ENCODE measurements around the gene SURF6.

The SURF6 gene

DNA sequence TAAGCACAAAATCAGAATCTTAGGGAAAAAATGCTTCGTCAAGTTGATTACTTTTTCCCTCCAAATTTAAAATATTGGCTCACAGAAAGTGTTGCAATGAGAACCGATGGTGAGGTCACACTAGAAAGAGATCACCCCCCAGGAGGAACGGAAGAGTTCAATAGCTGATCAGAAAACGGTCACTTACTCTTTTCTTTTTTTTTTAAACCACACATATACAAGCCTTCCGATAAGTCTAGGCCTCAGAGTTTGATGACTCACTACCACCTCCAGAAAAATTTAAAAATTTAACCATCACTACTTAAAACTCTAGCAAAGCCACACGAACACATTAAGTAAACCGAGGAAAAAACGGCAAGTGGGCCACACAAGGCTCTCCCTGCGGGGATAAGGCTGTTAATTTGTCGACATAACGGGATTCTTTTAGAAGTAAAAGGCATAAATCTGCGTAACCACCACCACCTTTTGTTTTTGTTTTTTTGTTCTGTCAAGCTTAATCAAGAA, 38.7 kb upstream of the SURF6 start:
- peaks cover 27% of the 10 kb centered on the region for H3K36me3 Mint-ChIP-seq
- CTCF ChIA-PET: no interaction called here
- DNase-seq: no peak
- peaks cover 15% of the 10 kb centered on the region for H3K27me3 Mint-ChIP-seq
- peak overlapping the region; percentile 98 for H3K27ac Mint-ChIP-seq
- H3K9me3 Mint-ChIP-seq: no peaks in the 10 kb centered on the region
- peaks cover 56% of the 10 kb centered on the region for H3K4me1 Mint-ChIP-seq
- H3K4me3 Mint-ChIP-seq: peak overlapping the region; percentile 92

- peaks cover 1% of the 10 kb centered on the region for H3K27me3 Mint-ChIP-seq
- peak overlapping the region; percentile 64 for H3K4me3 Mint-ChIP-seq
- H3K36me3 Mint-ChIP-seq: peaks cover 41% of the 10 kb centered on the region
- CTCF ChIA-PET: interaction anchor here (0.7 to 3.9 kb wide), 9 partner anchors 9 to 33 kb away, joined by 3 to 32 read pairs (median 6); partner anchors contain the start of genes MED22, RPL7A, SURF1 and SURF2
- no peak for DNase-seq
- H3K4me1 Mint-ChIP-seq: peaks cover 71% of the 10 kb centered on the region
- H3K27ac Mint-ChIP-seq: peak overlapping the region; percentile 96
- H3K9me3 Mint-ChIP-seq: no peaks in the 10 kb centered on the region
These were observed 36.2 kb upstream of the SURF6 start for GRCh38 chr9:133372144-133372543.

- CTCF ChIA-PET: interaction anchor here (0.7 to 3.9 kb wide), 18 partner anchors 9 to 205 kb away, joined by 3 to 32 read pairs (median 5); partner anchors contain the start of genes MED22, RPL7A, SURF1 and SURF2
- H3K36me3 Mint-ChIP-seq: peaks cover 44% of the 10 kb centered on the region
- H3K9me3 Mint-ChIP-seq: no peaks in the 10 kb centered on the region
These were observed 35.3 kb upstream of the SURF6 start for GRCh38 chr9:133371261-133371711.

DNA sequence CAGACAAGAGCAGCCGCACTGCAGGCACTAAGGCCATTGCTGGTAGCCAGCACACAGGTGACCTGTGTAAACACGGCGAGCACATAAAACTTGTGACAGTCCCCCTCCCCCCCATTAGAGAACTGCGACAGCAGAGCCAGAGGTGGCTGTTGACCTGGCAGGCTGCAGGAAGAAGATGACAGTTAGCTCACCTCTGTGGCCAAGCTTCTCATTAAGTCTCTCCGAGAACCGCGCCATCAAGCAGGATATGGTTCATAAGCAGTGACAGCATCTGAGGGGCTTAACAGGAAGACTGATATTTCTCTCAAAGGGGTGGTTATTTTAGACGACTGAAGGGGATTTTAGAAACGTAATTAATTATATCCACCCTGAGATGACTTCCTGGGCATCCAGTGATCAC, 34.7 kb upstream of the SURF6 start:
- H3K4me3 Mint-ChIP-seq: peak overlapping the region; percentile 64
- peaks cover 67% of the 10 kb centered on the region for H3K4me1 Mint-ChIP-seq
- H3K36me3 Mint-ChIP-seq: peaks cover 50% of the 10 kb centered on the region
- H3K9me3 Mint-ChIP-seq: no peaks in the 10 kb centered on the region
- H3K27ac Mint-ChIP-seq: peak overlapping the region; percentile 96
- no peaks in the 10 kb centered on the region for H3K27me3 Mint-ChIP-seq
- CTCF ChIA-PET: interaction anchor here (0.8 to 3.9 kb wide), 17 partner anchors 8 to 204 kb away, joined by 3 to 32 read pairs (median 5); partner anchors contain the start of genes MED22, RPL7A, SURF1 and SURF2
- peak; percentile 62 for DNase-seq

More at GRCh38 chr9:133371261-133371711, 35.3 kb upstream of the SURF6 start:
- Mint-ChIP-seq H3K27me3 (no peaks in the 10 kb centered on the region), H3K4me1 (peaks cover 67% of the 10 kb centered on the region), H3K4me3 (peak overlapping the region; percentile 64), H3K27ac (peak overlapping the region; percentile 96)
- DNase-seq: peak; percentile 78

DNA sequence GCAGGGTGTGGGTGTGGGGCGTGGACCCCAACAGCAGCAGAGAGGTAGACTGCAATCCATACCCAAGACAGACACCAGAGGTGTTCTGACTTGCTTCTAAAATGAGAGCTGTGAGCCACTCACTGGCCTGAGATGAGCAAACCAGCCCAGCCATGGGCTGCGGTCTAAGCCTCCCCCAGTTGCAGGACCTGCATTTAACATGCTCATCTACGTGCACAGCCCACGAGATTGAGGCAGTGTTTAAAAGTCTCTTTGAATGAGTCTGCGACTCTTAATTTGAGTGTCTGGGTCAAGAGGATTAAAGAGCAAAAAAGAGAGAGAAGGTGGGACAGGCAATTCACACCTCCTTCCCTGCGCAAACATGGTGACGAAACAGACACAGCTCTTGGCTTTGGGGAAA, 33.9 kb upstream of the SURF6 start:
- DNase-seq: no peak
- Mint-ChIP-seq H3K4me1 (peaks cover 67% of the 10 kb centered on the region), H3K4me3 (peak overlapping the region; percentile 64), H3K9me3 (no peaks in the 10 kb centered on the region), H3K27ac (peak overlapping the region; percentile 96), H3K36me3 (peaks cover 53% of the 10 kb centered on the region), H3K27me3 (no peaks in the 10 kb centered on the region)
- CTCF ChIA-PET: interaction anchor here (1.6 to 2.0 kb wide), 2 partner anchors 40 to 184 kb away, joined by 6 to 7 read pairs; no protein-coding TSS in a partner anchor

GRCh38 chr9:133369422-133369821, 33.4 kb upstream of the SURF6 start:
- no peak for DNase-seq
- H3K27ac Mint-ChIP-seq: peak overlapping the region; percentile 96
- no peaks in the 10 kb centered on the region for H3K9me3 Mint-ChIP-seq
- no peak overlapping the region for H3K4me3 Mint-ChIP-seq
- CTCF ChIA-PET: interaction anchor here (1.6 kb wide), 1 partner anchor 39 kb away, joined by 7 read pairs; no protein-coding TSS in a partner anchor
- H3K4me1 Mint-ChIP-seq: peaks cover 62% of the 10 kb centered on the region
- H3K27me3 Mint-ChIP-seq: no peaks in the 10 kb centered on the region
- H3K36me3 Mint-ChIP-seq: peaks cover 50% of the 10 kb centered on the region

DNA sequence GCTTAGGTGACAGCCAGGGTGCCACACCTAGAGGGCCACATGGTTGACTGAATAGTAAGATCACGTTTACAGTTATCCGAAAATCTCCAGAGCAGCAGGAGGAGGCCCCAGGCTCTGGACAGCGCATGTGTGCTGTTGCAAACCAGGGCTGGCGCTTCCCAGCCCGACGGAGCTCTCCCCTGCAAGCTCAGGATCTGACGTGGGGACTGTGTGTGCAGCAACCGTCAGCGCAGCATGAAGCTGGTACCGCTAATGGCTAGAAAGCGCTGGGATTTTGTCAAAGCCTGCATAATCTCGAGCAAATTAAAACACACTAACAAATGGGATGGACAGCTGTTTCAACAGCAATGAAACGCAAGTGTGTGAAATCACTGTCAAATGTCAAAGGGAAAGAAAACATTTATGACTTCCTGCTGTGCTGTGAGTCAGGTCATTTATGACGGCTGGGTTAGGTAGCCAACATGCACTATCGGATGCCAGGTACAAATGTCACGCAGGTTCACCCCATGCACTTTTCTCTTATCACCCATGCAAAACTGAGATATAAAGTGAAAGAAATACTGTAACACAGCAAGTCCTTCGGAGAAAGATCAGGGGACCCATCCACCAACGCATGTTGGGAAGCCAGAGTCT, 32.4 kb upstream of the SURF6 start:
- H3K36me3 Mint-ChIP-seq: peaks cover 57% of the 10 kb centered on the region
- H3K27ac Mint-ChIP-seq: peak overlapping the region; percentile 64
- peak overlapping the region; percentile 35 for H3K4me3 Mint-ChIP-seq
- DNase-seq: no peak
- CTCF ChIA-PET: no interaction called here
- H3K27me3 Mint-ChIP-seq: no peaks in the 10 kb centered on the region
- no peaks in the 10 kb centered on the region for H3K9me3 Mint-ChIP-seq
- H3K4me1 Mint-ChIP-seq: peaks cover 56% of the 10 kb centered on the region

- Mint-ChIP-seq H3K36me3 (peaks cover 58% of the 10 kb centered on the region), H3K27me3 (no peaks in the 10 kb centered on the region), H3K9me3 (no peaks in the 10 kb centered on the region), H3K27ac (no peak overlapping the region), H3K4me1 (peaks cover 50% of the 10 kb centered on the region), H3K4me3 (no peak overlapping the region)
- DNase-seq: no peak
- CTCF ChIA-PET: no interaction called here
These were observed 31.8 kb upstream of the SURF6 start for GRCh38 chr9:133367778-133368177.

- peaks cover 58% of the 10 kb centered on the region for H3K36me3 Mint-ChIP-seq
- H3K27me3 Mint-ChIP-seq: no peaks in the 10 kb centered on the region
- no peak overlapping the region for H3K4me3 Mint-ChIP-seq
- H3K27ac Mint-ChIP-seq: no peak overlapping the region
- H3K9me3 Mint-ChIP-seq: no peaks in the 10 kb centered on the region
- peaks cover 45% of the 10 kb centered on the region for H3K4me1 Mint-ChIP-seq
- CTCF ChIA-PET: interaction anchor here (0.6 to 1.6 kb wide), 2 partner anchors 10 to 17 kb away, joined by 3 to 5 read pairs; no protein-coding TSS in a partner anchor
- DNase-seq: no peak
These were observed 31.2 kb upstream of the SURF6 start for GRCh38 chr9:133367221-133367620.

DNA sequence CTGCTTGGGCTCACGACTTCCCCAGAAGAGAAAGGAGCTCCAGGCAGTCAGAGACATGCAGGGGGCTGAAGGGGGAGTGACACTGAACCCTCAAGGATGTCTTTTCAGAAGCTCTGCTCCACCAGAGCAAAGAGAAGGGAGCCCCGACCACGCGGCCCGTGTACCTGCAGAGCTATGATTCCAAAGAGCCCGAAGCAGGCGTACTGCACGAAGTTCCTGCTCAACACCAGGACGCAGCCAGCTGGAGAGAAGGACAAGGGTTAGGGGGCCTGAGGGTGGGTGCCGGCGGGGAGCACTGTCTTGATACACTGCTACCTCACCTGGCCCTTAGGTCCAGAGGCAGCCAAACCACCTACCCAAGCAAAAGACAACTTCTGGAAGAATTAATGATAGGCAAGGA, 30.4 kb upstream of the SURF6 start:
- DNase-seq: no peak
- CTCF ChIA-PET: interaction anchor here (1.6 to 2.1 kb wide), 2 partner anchors 9 to 15 kb away, joined by 5 to 6 read pairs; no protein-coding TSS in a partner anchor
- Mint-ChIP-seq H3K4me1 (peaks cover 37% of the 10 kb centered on the region), H3K4me3 (no peak overlapping the region), H3K27me3 (no peaks in the 10 kb centered on the region), H3K36me3 (peaks cover 62% of the 10 kb centered on the region), H3K9me3 (no peaks in the 10 kb centered on the region), H3K27ac (no peak overlapping the region)

DNA sequence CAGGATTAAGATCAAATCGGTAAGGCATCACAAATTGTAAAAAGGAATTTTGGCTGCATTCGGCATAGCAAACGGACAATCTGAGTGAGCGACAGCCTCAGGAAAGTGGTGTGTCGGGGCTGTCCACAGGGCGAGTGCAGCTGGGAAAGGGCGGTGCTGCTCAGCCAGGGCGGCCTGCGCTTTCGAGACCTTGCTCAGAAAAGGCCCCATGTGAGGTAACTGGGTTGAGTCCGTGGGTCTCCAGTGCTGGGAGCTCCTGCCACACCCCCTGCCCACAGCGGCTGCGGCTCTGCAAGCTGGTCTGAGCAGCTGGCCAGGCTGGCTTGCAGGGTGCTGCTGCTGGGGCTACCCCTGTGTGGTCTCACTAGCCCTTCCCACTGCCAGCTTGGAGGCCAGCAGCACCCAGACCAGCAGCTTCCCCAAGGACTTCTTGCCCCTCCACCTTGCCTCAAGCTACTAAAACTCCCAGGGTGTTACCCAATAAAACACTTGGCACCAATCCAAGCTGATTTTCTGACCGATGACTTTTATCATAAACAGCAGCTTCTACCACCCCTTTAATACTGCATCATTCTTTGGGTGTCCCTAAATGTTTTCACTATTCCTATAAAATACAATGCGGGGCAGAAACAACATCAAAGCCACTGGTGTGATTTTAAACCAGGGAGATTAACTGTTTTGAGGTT, 26.5 kb upstream of the SURF6 start:
- Mint-ChIP-seq H3K27me3 (no peaks in the 10 kb centered on the region), H3K36me3 (peaks cover 62% of the 10 kb centered on the region), H3K4me3 (no peak overlapping the region), H3K9me3 (no peaks in the 10 kb centered on the region), H3K27ac (peak overlapping the region; percentile 28), H3K4me1 (peaks cover 16% of the 10 kb centered on the region)
- DNase-seq: no peak
- CTCF ChIA-PET: interaction anchor here (0.6 to 1.2 kb wide), 3 partner anchors 9 to 42 kb away, joined by 3 to 4 read pairs (median 3); partner anchors contain the start of genes MED22 and RPL7A

DNA sequence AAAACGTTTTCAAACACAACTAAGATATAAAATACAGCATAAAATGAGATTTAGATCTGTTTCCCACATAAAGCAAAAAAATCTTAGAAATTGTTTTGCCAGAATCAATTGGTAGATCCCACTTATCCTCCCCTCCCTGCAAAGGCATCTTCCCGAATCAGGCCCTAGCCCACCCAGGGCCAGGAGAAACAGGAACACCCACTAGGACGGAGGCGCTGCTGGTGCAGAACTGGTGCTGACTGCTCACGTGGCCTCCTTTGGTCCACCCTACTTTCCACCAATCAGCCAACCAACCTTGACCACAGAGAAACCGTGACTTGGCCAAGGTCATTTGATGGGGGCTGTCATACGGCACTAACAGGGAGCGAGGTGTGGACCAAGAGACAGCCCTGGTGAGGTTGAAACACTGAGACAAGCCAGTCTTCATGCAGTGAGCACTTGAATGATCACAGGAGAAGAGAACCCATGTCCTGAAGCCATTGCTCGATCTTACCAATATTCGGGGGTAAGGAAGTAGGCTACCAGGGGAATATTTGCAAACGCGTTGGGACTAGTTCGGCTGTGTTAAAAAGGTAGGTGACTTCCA, 25.6 kb upstream of the SURF6 start:
- H3K4me1 Mint-ChIP-seq: peaks cover 21% of the 10 kb centered on the region
- H3K27ac Mint-ChIP-seq: peak overlapping the region; percentile 28
- no peak overlapping the region for H3K4me3 Mint-ChIP-seq
- no peak for DNase-seq
- CTCF ChIA-PET: interaction anchor here (0.6 to 1.2 kb wide), 2 partner anchors 10 to 13 kb away, joined by 3 to 4 read pairs; partner anchors contain the start of genes MED22 and RPL7A
- H3K27me3 Mint-ChIP-seq: no peaks in the 10 kb centered on the region
- peaks cover 58% of the 10 kb centered on the region for H3K36me3 Mint-ChIP-seq
- H3K9me3 Mint-ChIP-seq: no peaks in the 10 kb centered on the region

- Mint-ChIP-seq H3K36me3 (peaks cover 53% of the 10 kb centered on the region), H3K27ac (peak overlapping the region; percentile 42), H3K27me3 (no peaks in the 10 kb centered on the region), H3K9me3 (no peaks in the 10 kb centered on the region), H3K4me3 (no peak overlapping the region), H3K4me1 (peaks cover 21% of the 10 kb centered on the region)
- CTCF ChIA-PET: interaction anchor here (1.5 kb wide), 1 partner anchor 11 kb away, joined by 7 read pairs; no protein-coding TSS in a partner anchor
- no peak for DNase-seq
These were observed 24.7 kb upstream of the SURF6 start for GRCh38 chr9:133360400-133361393.

Data from activated naive CD4-positive, alpha-beta T cell treated with anti-CD3 and anti-CD28 coated beads, Interleukin-2, amount 10 ng/mL, durations not matched to agents 7 days and 5 days (primary cell).